Astrocyte of the spinal cord (primary cell): ENCODE measurements around the gene BRAT1.

Experiments
- DNase-seq: peaks from one replicate; pipeline ENCODE4 v3.0.0; 2011; ENCODE audit warnings: low read depth, low spot score
- H3K4me3 ChIP-seq: 2 replicates; pipeline ENCODE4 v1.5.1; 2011; ENCODE audit warnings: low read depth, mild to moderate bottlenecking, low read length, moderate library complexity
- CTCF ChIP-seq: IDR thresholded peaks from 2 replicates; pipeline ENCODE4 v1.5.1; 2012; ENCODE audit warnings: low read depth, mild to moderate bottlenecking, low read length, inconsistent platforms
- in situ Hi-C: cut with HindIII; loops from 2 replicates; pipeline ENCODE4 v1.10.0; 2017; ENCODE audit warnings: low sequenced_read_pairs

Gene BRAT1

DNA sequence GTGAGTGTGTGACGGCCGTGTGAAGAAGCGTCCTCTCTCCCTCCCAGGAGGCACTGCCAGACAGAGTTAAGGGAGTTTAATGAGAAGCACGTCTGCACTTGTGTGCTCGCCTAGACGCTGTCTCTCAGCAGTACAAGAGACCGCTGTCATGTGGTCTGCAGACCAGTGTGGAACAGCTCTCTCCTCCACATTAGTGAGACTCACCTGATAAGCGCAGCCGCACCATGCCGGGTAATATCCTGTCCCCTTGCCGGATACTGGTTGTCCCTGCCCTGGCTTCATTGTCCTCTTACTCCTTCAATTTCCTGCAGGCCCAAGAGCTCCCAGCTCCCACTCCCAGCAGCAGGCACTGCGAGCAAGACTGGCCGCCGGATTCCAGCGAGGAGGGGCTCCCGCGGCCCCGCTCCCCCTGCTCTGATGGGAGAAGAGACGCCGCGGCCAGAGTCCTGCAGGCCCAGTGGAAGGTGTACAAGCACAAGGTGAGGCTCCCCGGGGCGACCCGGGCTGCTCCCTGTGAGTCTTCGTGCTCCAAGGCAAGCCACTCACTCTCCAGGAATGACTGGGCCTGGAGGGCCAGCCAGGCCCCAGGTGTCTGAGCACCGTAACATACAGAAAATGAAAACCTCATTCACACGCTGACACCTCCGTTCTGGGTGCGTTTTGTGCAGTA, 43.0 kb upstream of the BRAT1 start:
- in situ Hi-C loops, result no loop called here
- no peak overlapping the region for H3K4me3 ChIP-seq
- TF ChIP-seq CTCF, result no peak
- DNase-seq, result no peak

- TF ChIP-seq CTCF, result no peak
- no peak overlapping the region for H3K4me3 ChIP-seq
- no peak for DNase-seq
- in situ Hi-C loops, result no loop called here
These were observed 41.9 kb upstream of the BRAT1 start for GRCh38 chr7:2597273-2597640.

DNA sequence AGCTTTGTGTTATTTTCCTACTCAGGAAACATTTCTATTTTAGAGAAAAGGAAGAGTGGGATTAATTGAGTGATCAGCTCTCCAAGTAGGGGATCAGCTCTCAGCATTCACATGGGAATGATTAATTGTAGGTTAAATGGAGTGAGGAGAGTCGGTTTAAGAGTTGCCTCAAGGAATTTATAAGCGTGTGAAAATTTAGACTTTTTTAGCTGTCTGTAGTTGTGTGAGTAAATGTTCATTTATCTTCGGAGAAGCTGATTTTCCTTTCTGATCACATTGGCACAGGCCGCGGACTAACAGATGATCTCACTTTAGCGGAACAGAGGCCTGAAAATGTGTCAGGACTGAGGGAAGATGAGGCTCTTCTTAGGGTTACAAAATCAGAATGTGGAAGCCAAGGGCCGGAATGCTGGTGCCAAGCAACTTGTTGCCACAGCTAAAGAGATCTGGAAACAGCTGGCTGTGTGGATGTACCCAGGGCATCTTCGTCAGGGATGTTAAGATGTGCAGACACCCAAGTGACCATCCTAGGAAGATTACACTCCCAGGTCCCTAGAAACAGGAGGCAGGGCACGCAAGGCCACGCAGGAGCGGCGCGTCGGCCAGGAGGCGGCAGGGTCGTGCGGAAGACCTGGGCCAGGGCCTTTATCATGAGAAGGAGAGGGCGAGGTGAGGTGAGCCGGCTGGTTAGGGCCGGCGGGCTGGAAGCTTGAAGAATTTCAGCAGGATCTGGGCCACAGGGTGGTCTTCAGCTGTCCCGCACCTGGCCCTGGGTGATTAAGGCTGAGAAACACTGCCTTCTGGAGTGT, 41.3 kb upstream of the BRAT1 start:
- in situ Hi-C loops, result no loop called here
- no peak overlapping the region for H3K4me3 ChIP-seq
- no peak for DNase-seq
- no peak for TF ChIP-seq CTCF

- no peak for DNase-seq
- TF ChIP-seq CTCF, result no peak
- H3K4me3 ChIP-seq, result no peak overlapping the region
- in situ Hi-C loops, result no loop called here
These were observed 40.0 kb upstream of the BRAT1 start for GRCh38 chr7:2595258-2595860.

- TF ChIP-seq CTCF, result no peak
- in situ Hi-C loops, result no loop called here
- no peak for DNase-seq
- H3K4me3 ChIP-seq, result no peak overlapping the region
These were observed 39.3 kb upstream of the BRAT1 start for GRCh38 chr7:2594599-2594998.

DNA sequence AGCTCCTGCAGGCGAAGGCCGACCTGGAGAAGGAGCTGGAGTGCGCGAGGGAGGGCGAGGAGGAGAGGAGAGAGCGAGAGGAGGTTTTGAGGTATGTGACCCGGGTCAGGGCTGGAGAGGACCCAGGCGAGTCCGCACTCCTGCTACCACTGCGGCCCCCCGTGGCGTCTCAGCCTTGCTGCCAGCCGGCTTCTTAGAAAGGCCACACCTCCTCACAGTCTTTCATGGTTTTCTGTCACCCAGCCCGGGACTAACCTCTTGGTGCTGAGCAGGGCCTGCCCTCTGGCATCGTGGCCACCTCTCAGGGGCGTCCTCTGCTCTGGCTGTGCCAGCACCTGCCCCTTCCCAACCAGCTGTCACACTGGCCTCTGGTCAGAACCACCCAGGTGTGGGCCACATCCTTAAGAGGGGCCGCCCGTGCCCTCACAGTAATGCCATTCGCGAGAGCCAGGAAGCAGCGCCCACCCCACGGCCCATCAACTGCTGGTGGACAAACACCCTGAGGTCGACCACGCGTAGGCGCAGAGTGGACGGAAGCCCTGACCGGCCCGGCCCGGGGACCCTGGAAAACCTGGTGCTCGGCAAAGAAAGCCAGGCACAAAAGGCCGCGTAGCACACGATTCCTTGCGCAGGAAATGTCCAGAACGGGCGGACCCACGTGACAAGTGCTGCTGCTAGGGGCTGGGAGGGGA, 37.9 kb upstream of the BRAT1 start:
- DNase-seq, result no peak
- in situ Hi-C loops, result no loop called here
- H3K4me3 ChIP-seq, result no peak overlapping the region
- TF ChIP-seq CTCF, result no peak
